GM20431 (cell line): Measurements from ENCODE around the gene SP140.
"Not testable (repeated sequence)": the region's sequence is repeated elsewhere in the genome, so short reads cannot be mapped to it uniquely, and the experiment has no call there.

Source experiments
- in situ Hi-C: fragments of 300-500 bp; cut with MseI, MboI; formaldehyde crosslinking; loops from one replicate; pipeline ENCODE4 v1.15.0; 2020; ENCODE audit warnings: low sequenced_read_pairs; ENCODE audit not compliant: unreplicated experiment

The SP140 gene

DNA sequence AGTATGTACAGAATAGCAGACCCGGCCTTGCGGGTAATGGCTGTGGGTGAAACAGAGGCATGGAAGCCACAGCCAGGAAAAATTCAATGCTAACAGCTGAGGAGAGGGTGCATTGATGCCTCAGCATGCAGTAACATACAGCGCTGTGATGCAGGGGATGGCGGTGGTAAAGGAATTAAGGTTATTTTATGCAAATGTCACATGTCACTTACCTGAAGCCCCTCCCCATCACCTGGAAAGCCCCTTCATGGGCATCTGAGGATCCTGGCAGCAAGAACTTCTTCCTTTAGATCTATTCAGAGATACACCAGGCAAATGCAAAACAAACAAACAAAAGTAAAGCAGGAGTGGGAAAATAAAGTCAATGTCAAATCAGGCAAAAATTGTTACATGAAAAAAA is 4.0 kb upstream of the SP140 start:
- in situ Hi-C loops, result loop anchor here (25.0 kb wide), 1 partner anchor 391 kb away; no protein-coding TSS in a partner anchor

DNA sequence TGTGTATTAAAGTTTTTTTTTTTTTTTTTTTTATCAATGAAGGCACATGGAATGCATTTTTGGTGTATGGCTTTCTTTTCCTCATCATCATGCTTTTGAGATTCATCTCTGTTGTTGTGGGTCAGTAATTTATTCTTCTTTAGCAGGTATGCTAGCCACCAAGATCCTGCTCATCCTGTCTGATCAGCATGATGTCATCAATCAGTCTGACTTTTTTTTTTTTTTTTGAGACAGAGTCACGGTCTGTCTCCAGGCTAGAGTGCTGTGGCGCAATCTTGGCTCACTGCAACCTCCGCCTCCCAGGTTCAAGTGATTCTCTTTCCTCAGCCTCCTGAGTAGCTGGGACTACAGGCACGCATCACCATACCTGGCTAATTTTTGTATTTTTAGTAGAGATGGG is 2.7 kb upstream of the SP140 start:
- in situ Hi-C loops, result loop anchor here (25.0 kb wide), 1 partner anchor 389 kb away; no protein-coding TSS in a partner anchor

DNA sequence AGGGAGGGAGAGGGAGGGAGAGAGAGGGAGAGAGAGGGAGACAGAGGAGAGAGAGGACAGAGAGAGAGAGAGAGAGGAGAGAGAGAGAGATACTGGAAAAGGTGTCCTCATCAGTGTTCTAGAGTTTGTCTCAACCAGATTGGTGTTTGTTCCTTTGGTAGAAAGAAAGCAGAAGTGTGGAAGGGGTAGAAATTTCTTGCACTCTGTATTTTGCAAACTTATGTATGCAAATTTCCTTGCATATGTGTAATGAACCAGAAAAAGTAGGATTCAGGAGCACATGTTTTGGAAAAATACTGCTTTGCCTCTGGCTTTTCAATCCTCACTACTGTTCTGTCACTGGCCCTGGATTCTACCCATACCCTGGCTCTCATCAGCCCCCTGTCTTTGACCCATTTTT is 1.1 kb upstream of the SP140 start:
- in situ Hi-C loops, result loop anchor here (25.0 kb wide), 1 partner anchor 388 kb away; no protein-coding TSS in a partner anchor

DNA sequence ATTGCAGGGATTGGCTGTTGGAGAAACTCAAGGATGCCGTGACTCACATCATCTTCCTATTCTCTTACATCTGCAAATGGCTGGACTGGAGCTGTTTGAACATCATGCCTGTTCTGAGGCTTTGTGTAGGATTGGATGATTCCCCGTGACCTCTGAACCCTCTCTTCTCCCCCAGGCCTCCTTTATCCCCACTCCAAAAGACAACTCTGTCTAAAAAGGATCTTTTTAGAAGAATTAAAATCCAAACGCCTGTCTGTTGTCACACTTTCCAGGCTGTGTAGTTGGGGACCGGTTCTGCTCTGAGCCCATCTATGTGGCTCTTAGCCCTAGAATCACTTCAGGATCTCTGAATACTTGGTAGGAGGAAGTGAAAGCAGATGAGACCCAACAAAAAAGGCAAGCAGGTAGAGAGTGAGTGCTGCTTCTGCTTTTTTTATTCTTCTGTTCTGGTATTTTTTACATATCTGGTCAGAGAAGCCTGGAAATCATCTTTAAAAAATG is 565 bp downstream of the SP140 start:
- in situ Hi-C loops, result no loop called here

DNA sequence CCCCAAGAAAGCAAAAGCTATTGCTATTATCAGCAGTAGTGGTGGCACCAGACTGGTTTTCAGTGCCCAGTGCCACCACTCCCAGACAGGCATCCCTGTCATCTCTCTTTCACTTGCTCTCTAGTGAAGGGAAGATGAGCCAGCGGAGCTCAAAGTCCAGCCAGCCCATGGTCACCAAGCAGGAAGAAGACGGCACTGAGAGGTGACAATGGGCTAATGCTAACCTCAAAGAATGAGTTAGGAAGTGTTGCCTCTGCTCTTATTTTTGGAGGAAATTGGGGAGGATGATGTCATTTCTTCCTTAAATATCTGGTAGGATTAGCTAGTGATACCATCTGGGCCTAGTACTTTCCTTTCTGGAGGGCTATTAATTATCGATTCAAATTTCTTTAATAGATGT is 1.7 kb downstream of the SP140 start:
- in situ Hi-C loops, result no loop called here

DNA sequence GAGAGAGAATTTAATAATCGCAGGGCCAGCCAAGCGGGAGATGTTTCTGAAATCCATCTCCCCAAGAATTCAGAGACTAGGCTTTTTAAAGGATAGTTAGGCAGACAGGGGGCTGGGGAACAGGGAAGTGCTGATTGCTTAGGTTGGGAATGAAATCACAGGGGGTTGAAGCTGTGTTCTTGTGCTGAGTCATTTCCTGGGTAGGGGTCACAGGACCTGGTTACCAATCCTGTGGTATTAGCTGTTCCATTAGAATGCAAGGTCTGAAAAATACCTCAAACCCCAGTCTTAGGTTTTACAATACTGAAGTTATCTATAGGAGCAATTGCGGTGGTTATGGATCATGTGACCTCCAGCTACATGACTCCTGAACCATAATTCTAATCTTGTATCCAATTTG is 4.6 kb downstream of the SP140 start:
- in situ Hi-C loops, result no loop called here

DNA sequence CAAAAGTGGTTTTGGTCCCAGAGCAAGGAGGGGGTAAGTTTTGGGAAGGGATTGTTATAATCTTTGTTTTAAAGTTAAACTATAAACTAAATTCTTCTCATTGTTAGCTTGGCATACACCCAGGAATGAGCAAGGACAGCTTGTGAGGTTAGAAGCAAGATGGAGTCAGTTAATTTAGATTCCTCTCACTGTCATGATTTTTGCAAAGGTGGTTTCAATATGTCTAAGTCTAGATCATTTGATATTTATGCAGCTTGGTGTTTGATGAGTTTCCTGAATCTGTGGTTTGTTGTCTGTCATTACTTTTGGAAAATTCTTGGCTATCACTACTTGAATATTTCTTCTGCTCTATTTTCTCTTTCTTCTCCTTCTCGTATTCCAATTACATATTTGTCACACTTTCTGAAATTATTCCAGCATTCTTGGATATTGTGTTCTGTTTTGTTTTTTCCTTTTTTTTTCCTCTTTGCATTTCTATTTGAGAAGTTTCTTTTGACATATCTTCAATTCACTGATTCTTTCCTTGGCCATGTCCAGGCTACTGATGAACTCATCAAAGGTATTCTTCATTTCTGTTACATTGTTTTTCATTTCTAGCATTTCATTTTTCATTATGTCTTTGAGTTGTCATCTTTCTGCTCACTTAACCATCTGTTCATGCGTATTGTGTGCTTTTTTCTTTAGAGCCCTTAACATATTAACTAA is 5.1 kb downstream of the SP140 start:
- in situ Hi-C loops, result no loop called here

DNA sequence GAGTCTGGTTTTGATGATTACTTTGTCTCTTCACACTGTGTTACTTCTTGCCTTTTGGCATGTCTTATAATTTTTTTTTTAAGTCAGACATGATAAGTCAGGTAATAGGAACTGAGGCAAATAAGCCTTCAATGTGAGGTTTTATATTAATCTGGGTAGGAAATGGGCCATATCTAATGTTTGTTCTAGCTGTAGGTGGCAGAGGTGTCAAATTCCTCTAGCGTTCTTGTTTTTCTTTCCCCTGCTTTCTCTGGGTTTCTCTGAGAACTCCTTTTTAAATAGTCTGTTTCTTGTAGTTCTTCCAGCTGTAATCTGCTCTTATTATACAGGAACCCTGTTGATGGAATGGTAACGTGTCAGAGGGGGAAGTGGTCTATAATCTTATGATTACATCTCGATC is 5.7 kb downstream of the SP140 start:
- in situ Hi-C loops, result no loop called here

DNA sequence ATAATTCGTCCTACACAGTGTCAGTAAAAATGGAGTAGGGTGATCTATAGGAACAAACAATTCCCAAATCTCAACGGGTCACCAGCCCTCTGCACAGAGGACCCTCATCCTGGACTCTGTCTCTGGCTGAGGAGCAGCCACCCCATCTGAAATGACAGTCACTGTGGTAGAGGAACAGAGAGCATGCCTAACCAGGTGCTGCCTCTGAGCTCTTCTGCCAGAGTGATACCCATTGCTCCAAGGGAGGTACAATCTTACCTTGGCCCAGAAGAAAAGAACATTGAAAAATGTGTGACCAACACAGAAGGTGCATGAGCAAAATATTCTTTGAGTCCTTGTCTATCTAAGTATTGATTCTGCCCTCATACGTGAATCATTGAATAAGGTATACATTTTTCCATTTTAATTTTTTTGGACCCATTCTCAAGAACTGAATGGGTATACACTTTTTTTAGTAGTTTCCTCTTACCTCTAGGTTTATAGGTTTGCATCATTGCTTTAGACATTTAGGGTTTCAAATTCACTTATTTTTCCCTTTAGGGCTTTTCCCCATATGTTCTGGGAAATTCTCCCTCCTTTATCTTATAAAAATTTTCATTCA is 8.7 kb downstream of the SP140 start:
- in situ Hi-C loops, result no loop called here

DNA sequence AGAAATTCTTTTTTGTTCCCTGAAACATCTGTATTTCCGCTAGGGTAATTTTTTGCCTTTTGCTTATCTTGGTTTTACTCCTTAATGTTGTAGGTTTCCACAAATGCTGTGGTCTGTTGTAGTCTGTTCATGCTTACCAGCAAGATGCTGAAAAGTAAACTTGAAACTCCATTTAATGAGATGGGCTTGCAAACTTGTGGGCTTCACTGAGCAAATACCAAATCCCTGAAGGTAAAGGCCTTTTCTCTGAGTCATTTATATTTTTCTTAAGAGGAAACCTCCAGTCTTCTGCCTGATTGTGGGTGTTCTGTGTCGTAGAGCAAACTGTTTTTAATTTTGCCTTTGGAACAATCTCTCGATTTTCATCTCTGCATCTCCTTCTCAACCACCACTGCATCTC is 9.3 kb downstream of the SP140 start:
- in situ Hi-C loops, result no loop called here

DNA sequence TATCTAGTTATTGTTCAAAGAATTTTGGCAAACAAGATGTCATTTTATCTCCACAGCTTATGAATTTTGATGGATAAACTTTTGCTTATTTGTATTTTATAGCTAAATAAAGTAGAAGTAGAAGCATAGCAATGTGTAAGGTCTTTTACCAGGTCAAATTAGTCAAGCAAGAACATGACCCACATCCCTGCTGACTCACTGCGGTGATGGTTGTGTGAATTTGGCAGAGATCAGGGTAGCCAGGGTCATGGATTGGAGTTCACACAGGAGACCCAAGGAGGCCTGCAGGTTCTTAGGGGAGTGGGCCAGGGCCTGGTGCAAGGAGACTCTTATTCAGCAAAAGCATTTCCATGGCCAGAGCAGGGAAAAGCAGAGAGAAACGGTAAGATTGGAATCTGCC is 18.7 kb downstream of the SP140 start:
- in situ Hi-C loops, result no loop called here

DNA sequence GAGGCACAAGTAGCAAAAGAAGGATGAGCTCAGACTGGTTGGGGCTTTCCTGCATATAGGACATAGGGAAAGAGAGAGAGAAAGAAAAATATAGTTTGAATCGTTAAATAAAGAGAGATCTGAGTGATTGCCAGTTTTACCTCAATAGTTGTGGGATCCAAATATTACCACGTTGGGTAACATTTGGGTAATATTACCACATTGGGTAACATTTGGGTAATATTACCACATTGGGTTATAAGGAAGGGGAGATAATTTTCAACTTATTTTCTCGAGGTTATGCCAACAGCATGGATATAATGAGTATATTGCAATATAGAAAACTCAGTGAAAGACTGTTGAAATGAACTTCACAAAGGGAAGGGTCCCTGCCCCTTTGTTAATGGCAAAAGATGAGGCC is 20.7 kb downstream of the SP140 start:
- in situ Hi-C loops, result no loop called here

DNA sequence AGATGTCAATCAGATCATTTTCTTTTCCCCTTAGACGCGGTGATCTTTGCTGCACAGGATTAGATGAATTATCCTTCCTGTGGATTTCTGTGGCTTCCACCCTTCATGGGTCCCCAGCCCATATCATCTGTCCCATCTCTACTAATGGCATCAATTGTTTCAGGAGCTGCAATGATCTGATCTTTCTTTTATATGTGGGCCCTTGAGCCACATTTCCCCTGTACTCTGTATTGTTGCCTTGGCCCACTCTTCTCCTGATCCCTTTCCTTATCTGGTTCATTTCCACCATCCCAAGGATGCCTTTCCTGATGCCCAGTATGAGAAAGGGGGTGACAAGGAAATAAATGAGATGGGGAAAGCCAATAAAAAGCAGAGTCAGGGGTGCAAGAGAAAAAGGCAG is 24.7 kb downstream of the SP140 start:
- in situ Hi-C loops, result no loop called here

DNA sequence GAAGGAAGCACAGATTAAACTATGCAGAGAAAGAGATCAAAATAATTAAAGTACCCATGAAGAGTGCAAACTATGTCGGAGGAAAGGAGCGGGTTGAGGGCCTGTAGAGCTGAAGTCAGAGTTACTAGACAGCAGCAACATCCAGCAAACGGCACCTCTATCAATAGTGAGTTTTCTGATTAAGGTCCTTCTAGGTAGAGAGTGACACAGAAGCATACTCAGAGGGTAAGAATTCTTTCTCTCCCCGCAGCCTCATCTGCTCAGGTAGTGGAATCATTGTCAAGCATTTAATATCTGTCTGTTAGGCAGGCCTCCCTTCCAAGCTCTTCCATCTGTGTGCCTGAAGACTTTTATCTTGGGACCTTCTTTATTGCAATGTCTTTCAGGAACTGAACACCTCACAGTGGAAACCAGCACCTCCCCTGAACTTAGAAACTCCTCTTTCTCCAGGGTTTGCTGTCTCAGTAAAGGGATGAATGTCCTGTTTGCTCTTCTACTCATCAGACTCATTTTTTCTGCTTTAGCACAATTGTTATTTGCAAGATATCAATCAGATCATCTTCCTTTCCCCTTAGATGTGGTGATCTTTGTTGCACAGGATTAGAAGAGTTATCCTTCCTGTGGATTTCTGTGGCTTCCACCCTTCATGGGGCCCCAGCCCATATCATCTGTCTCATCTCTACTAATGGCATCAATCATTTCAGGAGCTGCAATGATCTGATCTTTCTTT is 28.8 kb downstream of the SP140 start:
- in situ Hi-C loops, result no loop called here

DNA sequence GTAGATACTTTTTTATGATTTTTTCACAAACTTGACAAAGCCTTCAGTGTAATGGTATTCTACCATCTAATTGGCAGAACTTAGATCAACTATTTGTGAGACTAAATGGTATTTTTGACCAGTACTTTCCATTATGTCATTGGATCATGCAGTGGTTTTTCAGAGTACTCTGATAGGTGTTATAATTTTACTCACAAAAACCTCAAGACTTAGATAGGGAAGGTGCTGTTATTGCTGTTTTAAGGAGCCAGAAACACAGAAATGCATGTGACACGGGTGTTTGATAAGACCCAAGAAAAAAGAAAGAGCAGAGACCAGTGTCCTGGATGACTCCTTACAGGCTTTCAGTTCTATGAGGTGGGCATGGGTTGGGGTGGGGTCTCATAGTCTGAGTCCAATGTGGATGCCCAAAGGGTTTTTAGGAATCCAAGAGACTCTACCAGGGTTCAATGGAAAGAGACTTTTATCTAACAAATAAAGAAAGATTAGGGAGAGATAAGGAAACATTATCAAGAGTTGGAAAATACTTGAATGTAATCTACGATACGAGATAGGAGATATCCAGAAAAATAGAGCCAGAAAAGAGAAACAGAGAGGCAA is 31.3 kb downstream of the SP140 start:
- in situ Hi-C loops, result no loop called here

DNA sequence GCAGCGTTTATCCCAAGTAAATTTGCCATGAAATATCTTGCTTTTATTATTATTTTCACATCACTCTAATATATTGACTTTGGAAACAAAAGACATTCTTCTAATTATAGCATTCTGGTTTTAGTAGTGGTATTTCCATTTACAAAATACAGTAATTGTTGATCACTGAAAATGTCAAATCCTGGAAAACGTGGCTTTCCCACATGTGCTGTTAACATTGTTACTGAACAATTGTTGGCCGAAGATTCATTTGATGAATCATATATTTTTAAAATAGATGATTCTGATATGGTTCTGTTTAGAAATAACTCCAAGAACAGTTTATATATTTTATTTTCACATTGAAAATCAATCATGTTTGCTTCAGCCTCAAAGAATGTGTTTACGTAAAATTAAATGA is 32.9 kb downstream of the SP140 start:
- in situ Hi-C loops, result no loop called here

DNA sequence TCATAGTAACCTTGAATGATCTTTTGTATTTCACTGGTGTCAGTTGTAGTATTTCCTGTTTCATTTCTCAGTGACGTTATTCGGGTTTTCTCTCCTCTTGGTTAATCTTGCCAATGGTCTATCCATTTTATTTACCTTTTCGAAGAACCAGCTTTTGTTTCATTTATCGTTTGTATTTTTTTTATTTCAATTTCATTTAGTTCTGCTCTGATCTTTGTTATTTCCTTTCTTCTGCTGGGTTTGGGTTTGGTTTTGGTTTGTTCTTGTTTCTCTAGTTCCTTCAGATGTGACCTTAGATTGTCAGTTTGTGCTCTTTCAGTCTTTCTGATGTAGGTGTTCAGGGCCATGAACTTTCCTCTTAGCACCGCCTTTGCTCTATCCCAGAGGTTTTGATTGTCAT is 36.7 kb downstream of the SP140 start:
- in situ Hi-C loops, result no loop called here

DNA sequence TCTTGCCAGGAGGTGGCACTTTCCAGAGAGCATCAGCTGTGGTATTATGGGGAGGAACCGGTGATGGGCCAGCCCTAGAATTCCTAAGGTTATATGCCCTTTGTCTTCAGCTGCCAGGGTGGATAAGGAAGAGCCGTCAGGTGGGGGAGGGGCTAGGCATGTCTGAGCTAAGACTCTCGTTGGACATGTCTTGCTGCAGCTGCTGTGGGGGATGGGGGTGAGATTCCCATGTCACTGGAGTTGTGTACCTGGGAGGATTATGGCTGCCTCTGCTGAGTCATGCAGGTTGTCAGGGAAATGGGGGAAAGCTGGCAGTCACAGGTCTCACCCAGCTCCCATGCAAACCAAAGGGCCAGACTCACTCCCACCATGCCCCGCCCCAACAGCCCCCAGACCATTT is 39.4 kb downstream of the SP140 start:
- in situ Hi-C loops, result not testable (repeated sequence)

DNA sequence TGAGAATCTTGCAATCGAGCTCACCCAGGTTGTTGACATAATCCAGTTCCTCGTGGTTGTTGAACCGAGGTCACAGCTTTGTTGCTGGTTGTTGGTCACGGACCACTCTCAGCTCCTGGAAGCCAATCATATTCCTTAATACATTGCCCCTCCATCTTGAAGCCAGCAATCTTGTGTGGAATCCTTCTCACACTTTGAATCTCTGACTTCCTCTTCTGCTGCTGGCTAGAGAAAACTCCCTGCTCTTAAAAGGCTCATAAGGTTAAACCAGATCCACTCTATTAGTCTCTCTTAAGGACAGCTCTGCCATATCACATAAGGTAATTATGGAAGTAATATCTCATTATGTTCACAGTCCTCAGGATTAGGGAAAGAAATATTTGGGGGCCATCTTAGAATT is 41.1 kb downstream of the SP140 start:
- in situ Hi-C loops, result no loop called here

DNA sequence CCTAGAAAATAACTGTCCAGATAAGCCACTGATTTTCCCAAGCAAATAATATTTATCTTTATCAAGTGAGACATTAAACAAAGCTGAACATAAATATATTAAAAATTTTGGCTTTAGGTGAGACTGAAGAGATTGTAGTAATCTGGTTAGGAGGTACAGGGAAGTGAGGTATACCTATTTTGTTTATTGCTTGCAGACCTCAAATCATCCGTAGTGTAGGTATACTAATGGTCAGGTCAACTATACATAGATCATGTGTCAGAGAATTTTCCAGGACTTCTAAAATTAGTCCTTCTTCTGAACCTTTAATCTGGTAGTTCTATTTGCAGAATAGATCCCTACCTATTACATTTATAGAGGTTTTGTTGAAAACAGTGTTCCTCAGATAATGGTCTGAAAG is 41.5 kb downstream of the SP140 start:
- in situ Hi-C loops, result no loop called here

DNA sequence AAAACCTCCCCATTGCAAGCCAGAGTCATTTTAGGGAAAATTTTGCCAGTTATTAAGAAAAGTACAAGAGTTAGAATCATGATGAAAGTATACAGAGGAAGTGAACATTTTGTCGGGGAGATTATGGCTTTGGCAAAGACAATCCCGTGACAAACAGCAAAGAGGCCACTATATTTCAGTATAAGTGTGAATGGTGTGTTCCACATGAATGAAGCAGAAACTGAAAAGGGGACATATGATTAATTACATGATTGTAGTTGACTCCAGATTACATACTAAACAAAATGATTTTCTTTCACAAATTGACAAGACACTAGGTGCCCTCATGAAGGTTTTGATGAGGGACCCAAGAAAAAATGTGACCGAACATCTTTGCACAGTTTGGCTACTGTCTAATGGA is 42.0 kb downstream of the SP140 start:
- in situ Hi-C loops, result no loop called here
